Right renal cortex interstitium (tissue), 3 donors: ENCODE measurements around the gene SLC10A2. TPM values are rescaled to one million over a fixed set of nuclear protein-coding genes. Genes with fewer than 3 reads are reported as not detected.

ENCODE experiments used
- polyA plus RNA-seq, 3 donors: library from polyadenylated mRNA; unstranded; fragments of 120-200 nt; gene quantifications; one replicate each; pipeline ENCODE4 v1.2.1, GENCODE V29; 2013; ENCODE audit not compliant: insufficient read length in 3 of 3

Gene SLC10A2
- polyA plus RNA-seq, 3 donors = 0.68 to 0.80 (median 0.72) TPM

Other genes with a start within 250 kb of the SLC10A2 start
- gene ERCC5, start 220.4 kb downstream of the SLC10A2 start, polyA plus RNA-seq = 10 to 100 TPM; 75.4 to 84.2 (median 83.8) TPM